Tibial artery (tissue), 4 donors: ENCODE measurements around the gene CRK.
A peak's percentile ranks its signal among the peaks of the same experiment; 100 is the strongest.

Experiments used
- DNase-seq, 2 donors: peaks; one replicate each; pipeline ENCODE4 v3.0.0-alpha.2; 2019
- H3K27ac ChIP-seq, 2 donors: fragments of 200-600 bp; sonication (generic) in 1 of 2; 1 replicate in 1 of 2; 2 replicates in 1 of 2; pipeline ENCODE4 v1.5.1; 2018 to 2019; ENCODE audit warnings: mild to moderate bottlenecking in 1 of 2
- H3K27me3 ChIP-seq, 2 donors: fragments of 200-600 bp; sonication (generic) in 1 of 2; one replicate each; pipeline versions ENCODE4 v1.5.1 to v1.6.0; 2016 to 2019
- H3K36me3 ChIP-seq, 3 donors: fragments of 200-600 bp; sonication (generic) in 2 of 3; one replicate each; pipeline ENCODE4 v1.5.1; 2016 to 2019; ENCODE audit warnings: mild to moderate bottlenecking in 2 of 3
- H3K4me1 ChIP-seq, 4 donors: fragments of 200-600 bp; sonication (generic) in 2 of 4; 1 replicate in 3 of 4; 2 replicates in 1 of 4; pipeline ENCODE4 v1.5.1; 2016 to 2019
- H3K4me3 ChIP-seq, 2 donors: fragments of 200-600 bp; sonication (generic) in 1 of 2; 1 replicate in 1 of 2; 2 replicates in 1 of 2; pipeline ENCODE4 v1.5.1; 2018 to 2019; ENCODE audit warnings: mild to moderate bottlenecking in 2 of 2
- H3K9me3 ChIP-seq, 3 donors: fragments of 200-600 bp; sonication (generic) in 1 of 3; one replicate each; pipeline ENCODE4 v1.5.1; 2016 to 2019
- intact Hi-C: fragments of 100-400 bp; cut with DNase I; formaldehyde crosslinking; loops from one replicate; pipeline ENCODE4 v1.15.0; 2023; ENCODE audit warnings: low total_unique reads
- TF ChIP-seq, protein P1 (sequence below), 2 experiments: fragments of 200-600 bp in 1 of 2; fragments of 450-650 bp in 1 of 2; IDR thresholded peaks; one replicate each; pipeline ENCODE4 v1.5.1; 2017 to 2019; ENCODE audit warnings: antibody characterized with exemption in 2 of 2, mild to moderate bottlenecking in 1 of 2, moderate library complexity in 1 of 2

CRK gene

DNA sequence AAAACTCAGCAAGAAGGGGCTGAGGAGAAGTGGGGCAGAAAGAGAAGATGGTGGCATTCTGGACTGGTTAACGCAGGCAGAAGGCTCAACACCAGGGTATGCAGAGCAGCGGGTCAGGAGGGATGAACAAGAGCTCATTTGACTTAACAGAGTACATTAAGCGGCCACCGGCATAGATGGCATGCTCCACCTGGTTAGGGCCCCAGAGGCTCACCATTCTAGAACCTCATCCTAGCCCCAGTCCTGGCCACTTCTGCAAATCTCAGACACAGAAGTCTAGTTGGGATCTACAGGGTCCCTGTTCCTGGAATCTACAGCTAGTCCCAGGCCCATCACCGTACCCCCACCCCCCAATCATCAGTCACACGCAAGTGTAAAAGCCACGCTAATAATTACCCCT lies 38.2 kb upstream of the CRK start:
- TF ChIP-seq, protein P1, sequence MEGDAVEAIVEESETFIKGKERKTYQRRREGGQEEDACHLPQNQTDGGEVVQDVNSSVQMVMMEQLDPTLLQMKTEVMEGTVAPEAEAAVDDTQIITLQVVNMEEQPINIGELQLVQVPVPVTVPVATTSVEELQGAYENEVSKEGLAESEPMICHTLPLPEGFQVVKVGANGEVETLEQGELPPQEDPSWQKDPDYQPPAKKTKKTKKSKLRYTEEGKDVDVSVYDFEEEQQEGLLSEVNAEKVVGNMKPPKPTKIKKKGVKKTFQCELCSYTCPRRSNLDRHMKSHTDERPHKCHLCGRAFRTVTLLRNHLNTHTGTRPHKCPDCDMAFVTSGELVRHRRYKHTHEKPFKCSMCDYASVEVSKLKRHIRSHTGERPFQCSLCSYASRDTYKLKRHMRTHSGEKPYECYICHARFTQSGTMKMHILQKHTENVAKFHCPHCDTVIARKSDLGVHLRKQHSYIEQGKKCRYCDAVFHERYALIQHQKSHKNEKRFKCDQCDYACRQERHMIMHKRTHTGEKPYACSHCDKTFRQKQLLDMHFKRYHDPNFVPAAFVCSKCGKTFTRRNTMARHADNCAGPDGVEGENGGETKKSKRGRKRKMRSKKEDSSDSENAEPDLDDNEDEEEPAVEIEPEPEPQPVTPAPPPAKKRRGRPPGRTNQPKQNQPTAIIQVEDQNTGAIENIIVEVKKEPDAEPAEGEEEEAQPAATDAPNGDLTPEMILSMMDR (IDR thresholded peaks at IDR 0.05), result no peak

DNA sequence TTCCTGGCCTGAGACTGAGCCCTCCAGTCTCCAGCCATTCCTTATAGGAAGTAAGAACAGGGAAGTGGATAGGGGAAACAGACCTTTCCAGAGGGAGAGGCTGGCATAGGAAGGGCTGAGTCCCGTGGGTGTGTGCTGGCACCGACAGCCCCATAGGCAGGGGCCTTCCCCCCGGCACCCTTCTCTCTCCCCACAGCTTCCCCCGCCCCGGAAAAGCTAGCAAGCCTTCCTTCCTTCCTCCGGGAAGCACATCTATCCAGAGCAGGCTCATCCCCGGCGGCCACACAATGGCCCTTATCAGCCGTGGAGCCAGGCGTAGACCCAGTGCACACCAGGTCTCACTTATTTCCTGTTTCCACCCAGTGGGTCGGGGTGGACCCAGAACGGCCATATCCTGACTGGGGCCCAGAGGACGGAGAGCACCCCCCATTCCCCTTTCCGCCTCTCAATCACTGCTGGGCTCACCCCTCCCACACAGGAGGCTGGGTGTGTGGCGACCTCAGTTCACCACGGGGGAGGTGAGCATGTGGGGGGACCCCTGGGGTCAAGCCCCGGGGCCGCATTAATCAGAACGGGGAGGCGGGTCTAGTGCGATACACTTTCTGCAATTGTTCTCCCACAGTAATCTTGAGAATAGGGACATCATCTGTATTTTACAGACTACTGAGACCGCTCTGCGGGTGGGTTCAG lies 37.4 kb upstream of the CRK start:
- peak in 1 of 2 donors; percentile 51 for DNase-seq
- TF ChIP-seq, protein P1 (IDR thresholded peaks at IDR 0.05), result no peak
- H3K36me3 ChIP-seq, result peaks cover 8 to 30% (median 25%) of the 10 kb centered on the region in 3 donors
- H3K4me1 ChIP-seq, result peaks cover 5 to 85% (median 74%) of the 10 kb centered on the region in 4 donors
- intact Hi-C loops, result loop anchor here (5.0 kb wide), 1 partner anchor 36 kb away; the partner anchor contains the start of gene CRK
- H3K4me3 ChIP-seq, result peak overlapping the region in 1 of 2 donors; percentile 69
- H3K9me3 ChIP-seq, result no peaks in the 10 kb centered on the region
- H3K27me3 ChIP-seq, result no peaks in the 10 kb centered on the region
- peak overlapping the region; percentile 99 for H3K27ac ChIP-seq

More for the DNA sequence above, 38.2 kb upstream of the CRK start:
- intact Hi-C loops, result loop anchor here (5.0 kb wide), 1 partner anchor 37 kb away; the partner anchor contains the start of gene CRK
- no peaks in the 10 kb centered on the region for H3K27me3 ChIP-seq
- DNase-seq, result no peak
- peaks cover 5 to 78% (median 66%) of the 10 kb centered on the region in 4 donors for H3K4me1 ChIP-seq
- H3K27ac ChIP-seq, result peak overlapping the region; percentile 99
- H3K4me3 ChIP-seq, result no peak overlapping the region
- H3K36me3 ChIP-seq, result peaks cover 8 to 38% (median 25%) of the 10 kb centered on the region in 3 donors
- H3K9me3 ChIP-seq, result no peaks in the 10 kb centered on the region

DNA sequence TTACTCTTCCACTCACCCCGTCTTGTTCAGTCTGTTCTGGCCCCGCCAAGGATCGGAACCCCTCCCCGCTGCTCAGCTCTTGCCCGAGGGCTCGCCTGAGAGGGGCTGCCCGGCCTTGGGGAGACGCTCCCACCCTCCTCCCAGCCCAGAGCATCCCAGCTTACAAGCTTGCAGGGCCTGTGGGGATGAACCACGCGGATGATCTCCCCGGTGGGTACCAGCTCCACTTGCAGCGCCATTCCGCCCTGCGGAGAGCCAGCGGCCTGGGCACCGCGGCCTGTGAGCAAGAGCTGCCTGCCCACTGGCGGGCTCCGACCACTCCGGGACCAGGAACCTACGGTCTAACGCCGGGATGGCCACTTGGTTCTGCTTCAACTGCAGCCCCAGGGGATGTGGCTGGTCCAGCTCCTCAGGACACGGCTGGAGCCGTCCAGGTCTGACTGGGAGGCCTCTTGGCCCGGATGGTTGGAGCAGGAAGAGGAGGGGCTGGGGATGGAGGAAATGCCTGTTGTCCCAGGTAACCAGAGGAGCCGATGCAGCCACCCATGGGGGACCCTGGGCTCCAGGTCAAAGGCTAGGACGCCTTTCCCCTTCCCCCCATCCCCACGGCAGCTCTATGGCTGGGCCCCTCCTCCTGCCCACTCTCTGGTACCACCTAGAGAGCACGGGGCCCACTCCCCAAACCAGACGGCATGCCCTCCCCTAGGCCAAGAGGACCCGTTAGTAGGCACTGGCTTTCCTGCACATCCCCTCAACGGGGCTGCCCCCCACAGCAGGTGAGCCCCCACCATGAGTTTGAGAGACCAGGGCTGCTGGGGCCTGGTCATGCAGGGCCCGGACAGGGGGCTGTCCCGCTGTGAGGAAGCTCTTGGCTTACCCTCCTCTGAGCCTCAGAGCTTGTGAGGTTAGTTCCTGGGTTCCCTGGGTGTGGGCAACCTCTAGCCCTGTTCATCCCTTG lies 36.5 kb upstream of the CRK start, which contains the start of gene MYO1C:
Gene MYO1C (minus strand): TSS at position 438 of the 958 bp plus-strand sequence. CDS start 199 bp downstream, at position 239.
- Histone ChIP-seq H3K4me1 (peaks cover 5 to 90% (median 79%) of the 10 kb centered on the region in 4 donors), H3K27ac (peak within 1 kb of the TSS; percentile 99), H3K4me3 (peak within 1 kb of the TSS; percentile 69 to 73), H3K36me3 (peaks cover 3 to 21% (median 17%) of the 10 kb centered on the region in 3 donors), H3K27me3 (no peaks in the 10 kb centered on the region), H3K9me3 (no peaks in the 10 kb centered on the region)
- DNase-seq, result no peak
- TF ChIP-seq, protein P1 (IDR thresholded peaks at IDR 0.05), result no peak
- intact Hi-C loops, result loop anchor here (5.0 kb wide), 1 partner anchor 35 kb away; the partner anchor contains the start of gene CRK

DNA sequence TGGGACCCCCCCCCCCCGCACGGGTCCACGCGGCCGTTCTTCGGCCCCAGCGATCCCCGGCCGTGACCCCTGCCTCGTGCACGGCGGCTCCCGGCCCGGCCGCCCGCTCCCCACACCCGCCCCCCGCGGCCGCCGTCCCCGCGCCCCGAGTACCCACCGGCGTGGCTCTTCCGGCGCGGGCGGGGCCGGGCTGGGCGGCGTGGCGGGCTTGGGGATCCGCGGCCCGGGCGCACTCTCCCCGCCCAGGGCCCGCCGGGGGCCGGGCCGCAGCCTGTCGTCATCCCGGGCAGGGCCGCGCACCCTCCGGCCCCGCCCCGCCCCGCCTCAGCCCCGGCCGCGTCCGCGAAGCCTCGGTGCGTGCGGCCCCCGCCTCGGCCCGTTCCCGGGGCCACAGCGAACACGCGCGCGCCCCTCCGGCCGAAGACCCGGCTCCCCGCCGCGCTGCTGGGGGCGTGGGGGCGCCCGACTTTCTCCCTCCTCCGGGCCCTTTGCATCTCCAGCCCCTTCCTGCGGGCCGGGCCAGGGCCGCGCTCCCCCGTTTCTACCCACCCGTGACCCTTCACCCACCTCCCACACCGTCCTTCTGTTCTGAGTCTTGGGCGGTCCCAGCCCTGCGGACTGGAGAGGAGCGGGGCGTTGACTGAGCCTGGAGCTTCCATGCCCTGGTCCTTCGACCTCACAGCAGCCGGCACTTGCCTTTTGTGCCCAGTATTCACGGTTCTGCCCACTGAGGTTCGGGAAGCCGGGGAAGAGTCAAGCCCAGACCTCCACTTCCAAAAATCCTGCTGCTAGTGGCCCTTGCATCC lies 35.6 kb upstream of the CRK start:
- intact Hi-C loops, result loop anchor here (1.0 to 5.0 kb wide), 2 partner anchors 25 to 34 kb away; partner anchors contain the start of genes CRK and INPP5K
- Histone ChIP-seq H3K4me3 (peak overlapping the region; percentile 69 to 73), H3K36me3 (peaks cover 0 to 12% (median 8%) of the 10 kb centered on the region in 3 donors), H3K27me3 (no peaks in the 10 kb centered on the region), H3K27ac (peak overlapping the region; percentile 99), H3K9me3 (no peaks in the 10 kb centered on the region), H3K4me1 (peaks cover 5 to 90% (median 84%) of the 10 kb centered on the region in 4 donors)
- TF ChIP-seq, protein P1 (IDR thresholded peaks at IDR 0.05), result no peak
- peak; percentile 47 to 86 for DNase-seq
